CD4-positive, alpha-beta memory T cell (primary cell): ENCODE results near the gene COG7. TPM values are rescaled to one million over a fixed set of nuclear protein-coding genes. Genes with fewer than 3 reads are reported as not detected.

Experiments used
- CTCF ChIA-PET: fragments of 350-600 bp; sonication (Branson Sonifier 250); formaldehyde crosslinking; loops from one replicate; lab custom pipeline; 2021; ENCODE audit warnings: inconsistent platforms; ENCODE audit not compliant: partially characterized antibody; lab: Charles Lee
- POLR2A ChIA-PET: fragments of 350-600 bp; sonication (Branson Sonifier 250); formaldehyde crosslinking; loops from one replicate; lab custom pipeline; 2021; ENCODE audit not compliant: partially characterized antibody; lab: Charles Lee
- DNase-seq, 5 donors: peaks; one replicate each; pipeline versions ENCODE4 v3.0.0 to v3.0.0-alpha.2; 2020 to 2022; ENCODE audit warnings: mixed read lengths in 1 of 5
- H3K27ac ChIP-seq: one replicate; pipeline ENCODE4 v1.7.0; 2013; ENCODE audit warnings: low read depth, low read length
- H3K27me3 ChIP-seq: 2 replicates; pipeline ENCODE4 v1.7.0; 2013; ENCODE audit warnings: mild to moderate bottlenecking, low read length, moderate library complexity; ENCODE audit not compliant: insufficient read depth
- H3K36me3 ChIP-seq: 2 replicates; pipeline ENCODE4 v1.7.0; 2013; ENCODE audit warnings: mild to moderate bottlenecking, low read length, moderate library complexity; ENCODE audit not compliant: insufficient read depth
- H3K4me1 ChIP-seq: 2 replicates; pipeline ENCODE4 v1.7.0; 2013; ENCODE audit warnings: mild to moderate bottlenecking, low read length, moderate library complexity; ENCODE audit not compliant: insufficient read depth
- H3K4me3 ChIP-seq, 2 donors: one replicate each; pipeline ENCODE4 v1.7.0; 2013; ENCODE audit warnings: low read length in 2 of 2, mild to moderate bottlenecking in 1 of 2
- H3K9me3 ChIP-seq, 2 donors: one replicate each; pipeline ENCODE4 v1.7.0; 2013; ENCODE audit warnings: low read length in 2 of 2, control low read depth in 1 of 2; ENCODE audit not compliant: control insufficient read depth in 1 of 2
- H3K27ac Mint-ChIP-seq, 7 donors: one replicate each; pipeline ENCODE4 v1.8.0; 2020 to 2021; ENCODE audit warnings: mixed read lengths in 7 of 7, mild to moderate bottlenecking in 6 of 7, inconsistent platforms in 3 of 7, moderate library complexity in 3 of 7
- H3K27me3 Mint-ChIP-seq, 2 donors: one replicate each; pipeline ENCODE4 v1.8.0; 2020 to 2021; ENCODE audit warnings: mixed read lengths in 2 of 2
- H3K36me3 Mint-ChIP-seq, 2 donors: one replicate each; pipeline ENCODE4 v1.8.0; 2020 to 2021; ENCODE audit warnings: mixed read lengths in 2 of 2, inconsistent platforms in 1 of 2, mild to moderate bottlenecking in 1 of 2
- H3K4me1 Mint-ChIP-seq, 4 donors: one replicate each; pipeline ENCODE4 v1.8.0; 2020 to 2021; ENCODE audit warnings: mixed read lengths in 4 of 4, mild to moderate bottlenecking in 1 of 4
- H3K4me3 Mint-ChIP-seq, 8 donors: one replicate each; pipeline ENCODE4 v1.8.0; 2020 to 2021; ENCODE audit warnings: mixed read lengths in 8 of 8, mild to moderate bottlenecking in 7 of 8, moderate library complexity in 6 of 8, inconsistent platforms in 3 of 8
- H3K9me3 Mint-ChIP-seq, 8 donors: one replicate each; pipeline ENCODE4 v1.8.0; 2020 to 2021; ENCODE audit warnings: mixed read lengths in 8 of 8, mild to moderate bottlenecking in 5 of 8, inconsistent platforms in 3 of 8, moderate library complexity in 1 of 8
- intact Hi-C: fragments of 100-400 bp; cut with micrococcal nuclease; formaldehyde crosslinking; loops from one replicate; pipeline ENCODE4 v1.15.1; 2023
- polyA plus RNA-seq, 2 donors: library from polyadenylated mRNA; unstranded; fragments of 300-500 nt; fragmentation: Illumina TruSeq; gene quantifications; one replicate each; pipeline ENCODE4 v1.2.3, GENCODE V29; 2021
- total RNA-seq, 2 experiments: library from RNA; stranded (reverse); gene quantifications; one replicate each; pipeline ENCODE4 v1.2.3, GENCODE V29; 2021

COG7 gene
- 10 to 100 TPM; 19.7 to 24.7 TPM for total RNA-seq
- polyA plus RNA-seq = 10 to 100 TPM; 11.4 to 13.0 TPM

DNA sequence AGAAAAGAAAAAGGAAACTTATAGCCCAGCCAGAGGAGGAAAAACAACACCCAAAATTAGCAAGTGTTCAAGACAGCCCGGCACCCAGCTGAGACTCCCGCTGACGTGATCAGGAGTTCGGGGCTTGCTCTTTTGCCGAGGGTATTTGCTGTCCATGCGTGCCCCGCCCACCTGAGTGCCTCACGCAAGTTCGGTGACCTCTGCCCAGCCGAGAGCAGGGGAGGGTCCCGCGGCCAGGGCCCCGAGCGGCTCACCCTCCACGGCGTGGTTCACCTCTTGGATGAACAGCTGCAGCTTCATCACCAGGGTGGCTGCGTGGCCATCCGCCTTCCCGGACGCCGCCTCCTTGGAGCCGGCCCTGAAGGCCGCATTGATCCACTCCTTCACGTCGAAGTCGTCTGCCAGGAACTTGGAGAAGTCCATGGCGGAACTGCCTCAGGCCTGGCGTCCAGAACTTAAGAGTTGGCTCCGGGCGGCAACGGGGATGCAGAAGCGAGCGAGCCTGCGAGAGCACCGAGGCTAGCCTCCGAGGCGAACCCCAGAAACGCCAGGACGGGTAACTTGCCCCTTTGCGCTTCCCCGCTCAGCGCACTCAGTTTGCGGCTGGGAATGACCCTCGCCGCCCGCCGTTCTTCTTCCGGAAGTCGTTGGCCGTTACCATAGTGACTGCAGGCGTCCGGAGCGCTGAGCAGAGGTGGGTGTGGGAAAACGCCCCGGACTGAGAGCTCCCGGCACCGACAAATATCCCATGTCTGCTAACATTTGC lies at the start of gene COG7:
Gene COG7, minus strand, starts transcription at position 618 of the 766 bp plus-strand sequence. Its CDS starts 195 bp downstream, at position 423.
- no peaks in the 10 kb centered on the region for H3K36me3 ChIP-seq
- H3K27ac ChIP-seq = peak within 1 kb of the TSS; percentile 64
- intact Hi-C loops = loop anchor here (1.0 kb wide), 2 partner anchors 58 to 105 kb away; partner anchors contain the start of genes EARS2, GGA2 and UBFD1
- POLR2A ChIA-PET = interaction anchor here (0.9 to 2.0 kb wide), 7 partner anchors 10 to 105 kb away, joined by 3 to 6 read pairs (median 4); partner anchors contain the start of genes EARS2, GGA2 and UBFD1
- Mint-ChIP-seq H3K4me1 (peaks cover 24 to 53% (median 36%) of the 10 kb centered on the region in 4 donors), H3K4me3 (peak within 1 kb of the TSS; percentile 92 to 99 (median 98)), H3K27ac (peak within 1 kb of the TSS; percentile 90 to 98 (median 95)), H3K36me3 (peaks cover 6 to 8% of the 10 kb centered on the region in 2 donors), H3K9me3 (no peaks in the 10 kb centered on the region), H3K27me3 (no peaks in the 10 kb centered on the region)
- H3K4me3 ChIP-seq = peak within 1 kb of the TSS; percentile 83 to 95
- peak; percentile 82 to 88 (median 83) for DNase-seq
- peaks cover 21% of the 10 kb centered on the region for H3K4me1 ChIP-seq
- no peaks in the 10 kb centered on the region for H3K27me3 ChIP-seq
- CTCF ChIA-PET = interaction anchor here (1.0 to 3.1 kb wide), 3 partner anchors 14 to 19 kb away, joined by 3 to 17 read pairs (median 16); no protein-coding TSS in a partner anchor
- no peaks in the 10 kb centered on the region for H3K9me3 ChIP-seq

DNA sequence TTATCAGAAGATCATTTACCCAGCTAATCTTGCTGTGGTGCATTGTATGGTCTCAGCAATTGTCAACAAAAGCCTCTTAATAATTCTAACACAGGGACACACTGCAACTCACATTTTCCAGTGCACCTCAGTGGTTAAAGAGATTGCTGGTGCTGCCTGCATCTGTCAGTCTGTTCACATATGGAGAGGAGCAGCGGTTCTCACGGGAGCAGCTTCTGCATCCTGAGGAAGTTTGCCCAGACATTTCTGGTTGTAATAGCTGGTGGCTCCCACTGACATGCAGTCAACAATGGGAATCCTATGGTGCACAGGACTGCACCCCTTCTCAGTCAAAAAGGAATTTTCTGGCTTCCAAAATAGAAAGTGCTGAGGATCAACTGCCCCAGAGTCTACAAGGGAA lies 49.5 kb upstream of the COG7 start:
- POLR2A ChIA-PET = no interaction called here
- H3K27ac Mint-ChIP-seq = no peak overlapping the region
- peaks cover 4 to 26% of the 10 kb centered on the region in 2 donors for H3K36me3 Mint-ChIP-seq
- Histone ChIP-seq H3K4me3 (no peak overlapping the region), H3K4me1 (peaks cover 79% of the 10 kb centered on the region), H3K27ac (no peak overlapping the region), H3K9me3 (no peaks in the 10 kb centered on the region), H3K36me3 (peaks cover 14% of the 10 kb centered on the region), H3K27me3 (no peaks in the 10 kb centered on the region)
- no peaks in the 10 kb centered on the region for H3K9me3 Mint-ChIP-seq
- DNase-seq = no peak
- CTCF ChIA-PET = interaction anchor here (0.9 kb wide), 1 partner anchor 67 kb away, joined by 5 read pairs; no protein-coding TSS in a partner anchor
- H3K4me3 Mint-ChIP-seq = no peak overlapping the region
- H3K4me1 Mint-ChIP-seq = peaks cover 40 to 97% (median 69%) of the 10 kb centered on the region in 4 donors
- intact Hi-C loops = no loop called here
- no peaks in the 10 kb centered on the region for H3K27me3 Mint-ChIP-seq

DNA sequence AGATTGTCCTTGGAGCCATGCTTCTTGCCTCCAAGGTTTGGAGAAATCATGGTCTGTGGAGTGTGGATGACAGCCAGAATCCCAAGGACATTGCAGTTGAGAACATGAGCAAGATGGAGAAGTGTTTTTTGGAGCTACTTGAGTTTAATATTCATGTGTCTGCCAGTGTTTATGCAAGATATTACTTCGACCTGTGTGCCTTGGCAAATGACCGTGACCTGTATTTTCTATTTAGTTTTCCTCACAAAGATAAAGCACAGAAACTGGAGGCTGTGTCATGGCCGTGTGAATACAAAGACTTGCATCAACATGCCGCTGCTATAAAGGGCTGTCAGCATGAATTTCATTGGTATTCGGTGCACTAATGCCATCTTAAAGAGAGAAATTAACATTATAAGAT lies 48.3 kb upstream of the COG7 start:
- no peak for DNase-seq
- H3K4me1 Mint-ChIP-seq = peaks cover 37 to 92% (median 65%) of the 10 kb centered on the region in 4 donors
- POLR2A ChIA-PET = no interaction called here

DNA sequence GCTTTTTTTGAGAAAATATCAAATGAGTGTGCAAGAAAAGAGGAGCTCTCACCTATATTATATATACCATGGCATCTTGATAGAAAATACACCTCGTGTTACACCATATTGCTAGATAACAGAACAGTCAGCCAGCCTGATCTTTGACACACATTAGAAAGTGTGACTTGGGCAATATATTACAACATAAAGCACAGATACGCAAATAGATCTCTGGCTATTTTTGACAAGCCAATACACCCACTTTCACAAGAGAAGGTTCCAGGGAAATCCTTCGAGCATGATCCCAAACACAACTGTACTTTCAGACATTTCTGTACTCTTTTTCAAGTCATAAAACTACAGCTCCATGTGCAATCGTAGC lies 47.9 kb upstream of the COG7 start:
- POLR2A ChIA-PET = interaction anchor here (2.2 kb wide), 1 partner anchor 9 kb away, joined by 10 read pairs; the partner anchor contains the start of gene GGA2

More for the DNA sequence above, 48.3 kb upstream of the COG7 start:
- CTCF ChIA-PET = interaction anchor here (0.9 kb wide), 1 partner anchor 67 kb away, joined by 5 read pairs; no protein-coding TSS in a partner anchor
- Histone ChIP-seq H3K36me3 (peaks cover 14% of the 10 kb centered on the region), H3K9me3 (no peaks in the 10 kb centered on the region), H3K27ac (no peak overlapping the region), H3K4me3 (no peak overlapping the region), H3K27me3 (no peaks in the 10 kb centered on the region), H3K4me1 (peaks cover 77% of the 10 kb centered on the region)
- intact Hi-C loops = no loop called here
- Mint-ChIP-seq H3K4me3 (no peak overlapping the region), H3K27me3 (no peaks in the 10 kb centered on the region), H3K36me3 (peaks cover 9 to 31% of the 10 kb centered on the region in 2 donors), H3K27ac (no peak overlapping the region), H3K9me3 (no peaks in the 10 kb centered on the region)

DNA sequence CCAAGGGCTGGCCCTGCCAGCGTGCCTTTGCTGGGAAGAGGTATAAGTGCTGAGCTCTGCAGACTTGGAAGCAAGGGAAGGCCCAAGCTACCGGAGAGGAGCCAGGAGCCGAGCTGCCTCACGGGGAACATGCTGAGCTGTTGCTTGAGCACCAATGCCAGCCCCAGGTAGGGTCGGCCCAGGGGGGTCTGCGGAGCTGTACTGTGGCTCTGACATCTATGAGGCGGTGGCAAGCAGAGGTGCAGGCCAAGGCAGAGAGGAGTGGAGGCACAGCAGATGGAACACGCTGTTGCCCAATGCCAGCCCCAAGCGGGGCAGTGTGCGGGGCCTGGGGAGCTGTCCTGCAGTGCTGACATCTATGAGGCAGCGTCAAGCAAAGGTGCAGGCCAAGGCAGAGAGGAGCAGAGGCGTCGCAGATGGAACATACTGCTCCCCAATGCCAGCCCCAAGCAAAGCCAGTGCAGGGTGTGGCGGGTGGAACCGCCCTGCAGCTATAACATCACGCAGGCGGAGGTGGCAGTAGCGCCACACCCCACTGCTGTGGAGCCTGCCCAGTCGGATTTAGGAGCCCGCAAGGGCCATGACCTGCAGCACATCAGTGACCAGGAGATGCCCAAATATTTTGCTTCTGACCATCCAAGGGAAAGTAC lies 47.3 kb upstream of the COG7 start:
- POLR2A ChIA-PET = interaction anchor here (1.2 to 2.2 kb wide), 2 partner anchors 10 to 58 kb away, joined by 3 to 10 read pairs; partner anchors contain the start of genes GGA2 and UBFD1
- H3K27ac Mint-ChIP-seq = peak overlapping the region in 1 of 7 donors; percentile 6

More for the DNA sequence above, 47.9 kb upstream of the COG7 start:
- H3K4me3 Mint-ChIP-seq = no peak overlapping the region
- no peaks in the 10 kb centered on the region for H3K27me3 ChIP-seq
- H3K27me3 Mint-ChIP-seq = no peaks in the 10 kb centered on the region
- DNase-seq = no peak
- intact Hi-C loops = no loop called here
- no peaks in the 10 kb centered on the region for H3K9me3 ChIP-seq
- H3K27ac ChIP-seq = no peak overlapping the region
- H3K36me3 ChIP-seq = peaks cover 14% of the 10 kb centered on the region
- H3K27ac Mint-ChIP-seq = no peak overlapping the region
- H3K4me1 Mint-ChIP-seq = peaks cover 32 to 87% (median 61%) of the 10 kb centered on the region in 4 donors
- H3K4me3 ChIP-seq = no peak overlapping the region
- H3K9me3 Mint-ChIP-seq = no peaks in the 10 kb centered on the region
- peaks cover 72% of the 10 kb centered on the region for H3K4me1 ChIP-seq
- CTCF ChIA-PET = interaction anchor here (0.9 to 1.4 kb wide), 2 partner anchors 21 to 67 kb away, joined by 3 to 5 read pairs; no protein-coding TSS in a partner anchor
- H3K36me3 Mint-ChIP-seq = peaks cover 10 to 31% of the 10 kb centered on the region in 2 donors

DNA sequence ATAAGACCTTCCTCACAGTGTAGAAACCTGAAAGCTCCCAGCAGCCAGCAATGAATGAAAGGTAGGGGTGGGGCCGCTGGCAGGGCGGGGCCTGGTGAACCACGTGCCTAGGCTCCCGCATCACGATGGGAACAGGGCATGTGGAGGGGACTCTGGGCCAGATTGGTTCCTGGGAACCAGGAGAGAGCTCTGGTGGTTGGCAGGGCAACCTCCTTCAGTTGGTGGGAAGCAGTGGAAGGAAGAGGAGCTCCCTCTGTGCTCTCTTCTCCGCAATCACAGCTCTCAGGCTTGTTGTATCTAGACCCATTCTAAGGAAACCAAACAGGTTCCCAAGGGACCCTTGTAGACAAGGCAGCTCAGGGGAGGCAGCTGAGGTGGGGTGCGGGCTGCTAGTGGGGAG lies 46.8 kb upstream of the COG7 start:
- no peaks in the 10 kb centered on the region for H3K27me3 ChIP-seq
- intact Hi-C loops = no loop called here
- POLR2A ChIA-PET = interaction anchor here (1.2 to 2.2 kb wide), 2 partner anchors 10 to 58 kb away, joined by 3 to 10 read pairs; partner anchors contain the start of genes GGA2 and UBFD1
- CTCF ChIA-PET = interaction anchor here (1.2 to 1.4 kb wide), 2 partner anchors 14 to 20 kb away, joined by 3 to 5 read pairs; no protein-coding TSS in a partner anchor
- peak overlapping the region in 1 of 7 donors; percentile 55 for H3K27ac Mint-ChIP-seq
- no peaks in the 10 kb centered on the region for H3K9me3 Mint-ChIP-seq
- no peak for DNase-seq
- H3K36me3 ChIP-seq = peaks cover 21% of the 10 kb centered on the region
- H3K4me3 Mint-ChIP-seq = no peak overlapping the region
- H3K27me3 Mint-ChIP-seq = no peaks in the 10 kb centered on the region
- H3K4me1 ChIP-seq = peaks cover 62% of the 10 kb centered on the region
- H3K4me3 ChIP-seq = no peak overlapping the region
- peaks cover 28 to 77% (median 53%) of the 10 kb centered on the region in 4 donors for H3K4me1 Mint-ChIP-seq
- no peak overlapping the region for H3K27ac ChIP-seq
- peaks cover 19 to 37% of the 10 kb centered on the region in 2 donors for H3K36me3 Mint-ChIP-seq
- H3K9me3 ChIP-seq = no peaks in the 10 kb centered on the region

More for the DNA sequence above, 47.3 kb upstream of the COG7 start:
- H3K9me3 Mint-ChIP-seq = no peaks in the 10 kb centered on the region
- no peak for DNase-seq
- no peaks in the 10 kb centered on the region for H3K27me3 Mint-ChIP-seq
- Histone ChIP-seq H3K4me3 (no peak overlapping the region), H3K27me3 (no peaks in the 10 kb centered on the region), H3K27ac (no peak overlapping the region), H3K9me3 (no peaks in the 10 kb centered on the region), H3K4me1 (peaks cover 67% of the 10 kb centered on the region), H3K36me3 (peaks cover 19% of the 10 kb centered on the region)
- peaks cover 32 to 82% (median 57%) of the 10 kb centered on the region in 4 donors for H3K4me1 Mint-ChIP-seq
- CTCF ChIA-PET = interaction anchor here (0.9 to 1.4 kb wide), 3 partner anchors 13 to 66 kb away, joined by 3 to 5 read pairs (median 5); no protein-coding TSS in a partner anchor
- intact Hi-C loops = no loop called here
- H3K4me3 Mint-ChIP-seq = no peak overlapping the region
- H3K36me3 Mint-ChIP-seq = peaks cover 15 to 34% of the 10 kb centered on the region in 2 donors
